Body of pancreas (tissue), 4 donors: ENCODE results near the gene TBCA.

ENCODE experiments used
- CTCF ChIP-seq, 7 experiments: fragments of 450-650 bp in 4 of 7; fragments of 200-600 bp in 3 of 7; sonication (generic) in 3 of 7; IDR thresholded peaks; one replicate each; pipeline ENCODE4 v1.5.1; 2016 to 2019; ENCODE audit warnings: antibody characterized with exemption in 7 of 7
- POLR2A ChIP-seq, 3 donors: fragments of 450-650 bp; IDR thresholded peaks; one replicate each; pipeline ENCODE4 v1.6.1; 2016; ENCODE audit warnings: antibody characterized with exemption in 3 of 3, mild to moderate bottlenecking in 2 of 3

- TF ChIP-seq POLR2A (IDR thresholded peaks at IDR 0.05), result no peak
- no peak for TF ChIP-seq CTCF (IDR thresholded peaks at IDR 0.05)
Measured at GRCh38 chr5:77727190-77727589, 48.9 kb downstream of the TBCA start.
